Endothelial cell of umbilical vein (primary cell): ENCODE results near the gene ATP11B. TPM values are rescaled to one million over a fixed set of nuclear protein-coding genes. Genes with fewer than 3 reads are reported as not detected.

Experiments used
- BruUV-seq: library from RNA; stranded (reverse); fragments of 400-500 nt; replicated peaks from 2 replicates; lab custom pipeline; 2021; lab: Mats Ljungman, UMichigan
- CTCF ChIA-PET: fragments of 300-600, 350-600 bp; sonication (Branson Sonifier 250); formaldehyde crosslinking; loops from one replicate; lab custom pipeline; 2021; ENCODE audit warnings: antibody characterized with exemption, inconsistent platforms; lab: Charles Lee
- POLR2A ChIA-PET: fragments of 300-600, 350-600 bp; sonication (Branson Sonifier 250); formaldehyde crosslinking; loops from one replicate; lab custom pipeline; 2021; ENCODE audit warnings: antibody characterized with exemption, inconsistent platforms; lab: Charles Lee
- DNase-seq: peaks from one replicate; pipeline ENCODE4 v3.0.0-alpha.2; 2011; ENCODE audit warnings: low read depth, low spot score
- FAIRE-seq: peaks from 2 replicates; lab custom pipeline; 2011; peaks lifted over from hg19 to GRCh38; lab: Jason Lieb, UNC
- H2AFZ ChIP-seq: 2 replicates; pipeline ENCODE4 v1.6.0; 2012; ENCODE audit warnings: low read depth, low read length, control low read depth, inconsistent platforms
- H3K27ac ChIP-seq: 2 replicates; pipeline ENCODE4 v1.5.1; 2011; ENCODE audit warnings: low read depth, mild to moderate bottlenecking, control low read depth, low read length, moderate library complexity; ENCODE audit not compliant: insufficient read depth
- H3K27me3 ChIP-seq, 2 experiments: 2 replicates each; pipeline versions ENCODE4 v1.6.0 to v1.6.1; 2011; ENCODE audit warnings: low read length in 2 of 2, mixed read lengths in 1 of 2; ENCODE audit not compliant: control insufficient read depth in 2 of 2, insufficient read depth in 2 of 2
- H3K36me3 ChIP-seq, 2 experiments: 2 replicates in 1 of 2; 3 replicates in 1 of 2; pipeline ENCODE4 v1.5.1; 2011; ENCODE audit warnings: low read length in 2 of 2, mild to moderate bottlenecking in 1 of 2, moderate library complexity in 1 of 2; ENCODE audit not compliant: control insufficient read depth in 2 of 2, insufficient read depth in 2 of 2; ENCODE audit errors: extremely low read depth in 1 of 2
- H3K4me1 ChIP-seq: 3 replicates; pipeline ENCODE4 v1.5.1; 2011; ENCODE audit warnings: mild to moderate bottlenecking, low read length; ENCODE audit not compliant: control insufficient read depth, insufficient read depth; ENCODE audit errors: extremely low read depth
- H3K4me2 ChIP-seq: 2 replicates; pipeline ENCODE4 v1.6.1; 2011; ENCODE audit warnings: low read length, control low read depth, mixed read lengths; ENCODE audit not compliant: insufficient read depth
- H3K4me3 ChIP-seq, 3 experiments: fragments of 200-600 bp in 1 of 3; sonication (generic), shearing (Covaris generic) in 1 of 3; replicated peaks in 1 of 3; 2 replicates each; pipeline ENCODE4 v1.5.1; 2011 to 2016; ENCODE audit warnings: control low read depth in 3 of 3, low read length in 3 of 3, mild to moderate bottlenecking in 2 of 3, inconsistent platforms in 1 of 3, low read depth in 1 of 3, moderate library complexity in 1 of 3; ENCODE audit not compliant: insufficient read depth in 1 of 3
- H3K79me2 ChIP-seq: 2 replicates; pipeline ENCODE4 v1.6.0; 2012; ENCODE audit warnings: low read length, inconsistent platforms; ENCODE audit not compliant: control insufficient read depth, insufficient read depth
- H3K9ac ChIP-seq: replicated peaks from 2 replicates; pipeline ENCODE3; 2011; ENCODE audit warnings: low read length, control low read depth; ENCODE audit not compliant: insufficient read depth; ENCODE audit errors: extremely low read depth
- H3K9me1 ChIP-seq: replicated peaks from 3 replicates; pipeline ENCODE4 v1.6.0; 2011; ENCODE audit warnings: mild to moderate bottlenecking, low read length; ENCODE audit not compliant: control insufficient read depth, insufficient read depth; ENCODE audit errors: extremely low read depth
- H3K9me3 ChIP-seq: replicated peaks from 2 replicates; pipeline ENCODE4 v1.5.1; 2012; ENCODE audit warnings: low read length, inconsistent platforms; ENCODE audit not compliant: control insufficient read depth, insufficient read depth
- H4K20me1 ChIP-seq: replicated peaks from 2 replicates; pipeline ENCODE3; 2011; ENCODE audit warnings: mild to moderate bottlenecking, low read length; ENCODE audit not compliant: control insufficient read depth, insufficient read depth; ENCODE audit errors: extremely low read depth
- EZH2 ChIP-seq: IDR thresholded peaks from 2 replicates; pipeline ENCODE4 v1.6.1; 2012; ENCODE audit warnings: borderline replicate concordance, low read depth, mild to moderate bottlenecking, moderate library complexity, low read length, inconsistent platforms; ENCODE audit not compliant: severe bottlenecking
- FOS ChIP-seq: IDR thresholded peaks from 2 replicates; pipeline ENCODE4 v1.6.1; 2011; ENCODE audit warnings: mild to moderate bottlenecking, low read length, moderate library complexity, borderline replicate concordance; ENCODE audit not compliant: insufficient read depth
- GATA2 ChIP-seq: IDR thresholded peaks from 2 replicates; pipeline ENCODE4 v1.7.0; 2011; ENCODE audit warnings: low read depth, mild to moderate bottlenecking, moderate library complexity, mixed read lengths, low read length; ENCODE audit not compliant: insufficient read length, insufficient read depth
- JUN ChIP-seq: IDR thresholded peaks from 2 replicates; pipeline ENCODE4 v1.6.1; 2011; ENCODE audit warnings: borderline replicate concordance, low read depth; ENCODE audit not compliant: insufficient read length, insufficient read depth
- MAX ChIP-seq: IDR thresholded peaks from 2 replicates; pipeline ENCODE4 v1.6.1; 2011; ENCODE audit not compliant: insufficient read depth, insufficient read length
- MYC ChIP-seq: IDR thresholded peaks from one replicate; pipeline ENCODE4 v1.6.1; 2011; ENCODE audit warnings: mild to moderate bottlenecking, low read depth, low read length
- POLR2A ChIP-seq: IDR thresholded peaks from 2 replicates; pipeline ENCODE4 v1.6.1; 2012; ENCODE audit warnings: low read depth, mild to moderate bottlenecking, control low read depth, low read length
- POLR2AphosphoS5 ChIP-seq: IDR thresholded peaks from 2 replicates; pipeline ENCODE4 v1.6.1; 2012; ENCODE audit warnings: low read depth, mild to moderate bottlenecking, control low read depth, low read length, moderate library complexity; ENCODE audit not compliant: insufficient read depth
- dilution Hi-C: fragments of 300-500 bp; cut with MboI; formaldehyde crosslinking; loops from one replicate; pipeline ENCODE4 v1.15.0; 2019; ENCODE audit warnings: low sequenced_read_pairs; ENCODE audit not compliant: extremely low pct_ligation_motif_present
- intact Hi-C: fragments of 100-400 bp; cut with micrococcal nuclease; formaldehyde crosslinking; loops from one replicate; pipeline ENCODE4 v1.10.0; 2022
- polyA plus RNA-seq, 4 experiments: library from polyadenylated mRNA; depleted of rRNA in 3 of 4; stranded (reverse) in 3 of 4; unstranded in 1 of 4; fragments of >200 nt; gene quantifications; 2 replicates each; pipeline versions ENCODE4 v1.2.1 to v1.2.3, GENCODE V29; 2011 to 2012; ENCODE audit warnings: missing spikeins in 1 of 4
- total RNA-seq: library from RNA; stranded (reverse); gene quantifications from 2 replicates; pipeline ENCODE4 v1.2.3, GENCODE V29; 2021

Gene ATP11B
- total and polyA plus RNA-seq, 2 donors (not counting 3 experiments of a cell fraction or from before 2014, with no cell fraction given) = 10.1 to 49.3 TPM

GRCh38 chr3:182940266-182940808, 147.0 kb downstream of the ATP11B start:
- no peak overlapping the region for H3K9ac ChIP-seq
- H3K4me2 ChIP-seq = no peak overlapping the region
- DNase-seq (no peak), FAIRE-seq (no peak)
- BruUV-seq = no TSS peak
- dilution Hi-C loops = no loop called here
- no peaks in the 10 kb centered on the region for H3K9me3 ChIP-seq
- intact Hi-C loops = no loop called here
- H3K79me2 ChIP-seq = no peaks in the 10 kb centered on the region
- H3K27me3 ChIP-seq = no peaks in the 10 kb centered on the region
- no peaks in the 10 kb centered on the region for H4K20me1 ChIP-seq
- peaks cover 3% of the 10 kb centered on the region for H3K4me1 ChIP-seq
- no peak overlapping the region for H3K27ac ChIP-seq
- H3K36me3 ChIP-seq = peaks cover 0 to 2% of the 10 kb centered on the region in 2 experiments
- ChIA-PET POLR2A (no interaction called here), CTCF (no interaction called here)
- no peaks in the 10 kb centered on the region for H3K9me1 ChIP-seq
- TF ChIP-seq MAX = no peak
- no peak for TF ChIP-seq POLR2AphosphoS5
- TF ChIP-seq FOS = no peak
- no peak for TF ChIP-seq POLR2A
- no peak for TF ChIP-seq MYC
- no peak overlapping the region for H3K4me3 ChIP-seq
- no peak overlapping the region for H2AFZ ChIP-seq

GRCh38 chr3:182941719-182942118, 148.4 kb downstream of the ATP11B start:
- Histone ChIP-seq H3K4me1 (peaks cover 3% of the 10 kb centered on the region), H4K20me1 (no peaks in the 10 kb centered on the region), H3K9ac (no peak overlapping the region), H3K27ac (no peak overlapping the region), H3K36me3 (peaks cover 3 to 5% of the 10 kb centered on the region in 2 experiments), H3K9me1 (no peaks in the 10 kb centered on the region), H3K79me2 (no peaks in the 10 kb centered on the region), H2AFZ (no peak overlapping the region), H3K9me3 (no peaks in the 10 kb centered on the region), H3K4me3 (no peak overlapping the region), H3K27me3 (no peaks in the 10 kb centered on the region), H3K4me2 (no peak overlapping the region)
- TF ChIP-seq GATA2 (no peak), POLR2A (no peak), EZH2 (no peak), JUN (no peak)
- ChIA-PET POLR2A (no interaction called here), CTCF (no interaction called here)
- dilution Hi-C loops = no loop called here
- FAIRE-seq (no peak), DNase-seq (no peak)
- BruUV-seq = no TSS peak
- intact Hi-C loops = no loop called here
